ENCODE measurements around the gene SNX8.

The SNX8 gene

DNA sequence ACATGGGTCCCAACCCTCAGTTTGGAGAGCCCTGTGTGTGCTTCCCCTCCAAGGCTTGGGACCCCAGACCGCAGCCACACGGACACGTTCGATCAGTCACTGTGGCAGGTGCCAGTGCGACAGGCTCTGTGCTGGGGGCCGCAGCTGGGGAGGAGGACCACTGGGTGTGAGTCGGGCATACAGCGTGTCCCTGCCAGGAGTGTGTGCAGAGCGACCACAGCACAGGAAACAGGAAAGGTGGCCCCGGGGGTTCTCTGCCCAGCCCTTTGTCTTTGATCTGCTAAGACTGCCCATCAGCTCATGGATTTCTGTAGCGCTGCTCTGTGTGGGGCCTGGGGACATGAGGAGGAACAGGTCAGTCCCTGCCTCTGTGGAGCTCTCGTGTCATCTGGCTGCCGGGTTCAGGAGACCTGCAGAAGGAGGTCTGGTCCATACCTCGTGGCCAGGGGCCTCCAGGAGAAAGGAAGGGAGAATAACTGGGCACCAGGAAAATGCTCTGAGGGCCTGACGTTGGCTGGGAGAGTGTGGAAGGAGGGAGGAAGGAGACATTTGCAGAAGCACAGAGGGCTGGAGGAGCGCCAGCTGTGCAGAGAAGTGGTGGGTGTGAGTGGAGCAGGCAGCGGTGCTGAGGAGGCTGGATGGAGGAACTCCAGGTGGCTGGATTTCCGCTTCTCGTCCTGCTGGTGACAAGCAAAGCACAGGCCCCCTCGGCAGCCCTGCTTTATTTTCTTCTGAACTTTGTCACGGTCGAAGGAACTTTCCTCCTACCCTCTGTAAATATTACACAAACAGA is 68.2 kb downstream of the SNX8 start:
- DNase-seq (ENCODE audit: low read depth, low spot score) = no peak

DNA sequence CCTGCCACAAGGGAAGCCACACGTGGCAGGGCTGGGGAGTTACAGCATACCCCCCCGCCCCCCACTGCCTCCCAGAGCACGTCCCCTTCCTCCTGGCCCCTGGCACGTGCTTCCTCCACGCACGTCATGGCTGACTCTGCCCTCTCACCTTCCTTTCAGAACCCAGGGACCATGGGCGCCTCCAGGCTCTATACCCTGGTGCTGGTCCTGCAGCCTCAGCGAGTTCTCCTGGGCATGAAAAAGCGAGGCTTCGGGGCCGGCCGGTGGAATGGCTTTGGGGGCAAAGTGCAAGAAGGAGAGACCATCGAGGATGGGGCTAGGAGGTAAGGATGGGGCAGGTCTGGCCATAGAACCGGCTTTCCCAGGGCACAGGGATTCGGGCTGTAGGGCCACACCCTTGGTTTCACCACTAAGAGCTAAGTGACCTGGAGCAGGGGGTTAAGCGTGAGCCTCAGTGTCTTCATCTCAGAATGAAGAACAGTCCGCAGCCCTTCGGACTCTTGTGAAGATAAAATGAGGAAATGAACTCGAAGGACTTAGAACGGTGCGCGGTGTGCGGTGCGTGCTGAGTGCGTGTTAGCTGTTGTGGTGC is 69.7 kb downstream of the SNX8 start:
- no peak for DNase-seq (ENCODE audit: low read depth, low spot score)

DNA sequence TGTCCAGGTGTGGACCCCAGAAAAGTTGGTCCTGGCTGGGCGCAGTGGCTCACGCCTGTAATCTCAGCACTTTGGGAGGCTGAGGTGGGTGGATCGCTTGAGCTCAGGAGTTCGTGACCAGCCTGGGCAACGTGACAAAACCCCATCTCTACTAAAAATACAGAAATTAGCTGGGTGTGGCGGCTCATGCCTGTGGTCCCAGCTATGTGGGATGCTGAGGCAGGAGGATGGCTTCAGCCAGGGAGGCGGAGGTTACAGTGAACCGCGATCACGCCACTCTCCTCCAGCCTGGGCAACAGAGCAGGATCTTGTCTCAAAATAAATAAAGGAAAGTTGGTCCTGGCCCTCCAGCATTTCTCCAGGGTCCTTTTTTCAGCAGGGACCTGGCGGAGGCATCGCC is 70.8 kb downstream of the SNX8 start:
- DNase-seq (ENCODE audit: low read depth, low spot score) = no peak

DNA sequence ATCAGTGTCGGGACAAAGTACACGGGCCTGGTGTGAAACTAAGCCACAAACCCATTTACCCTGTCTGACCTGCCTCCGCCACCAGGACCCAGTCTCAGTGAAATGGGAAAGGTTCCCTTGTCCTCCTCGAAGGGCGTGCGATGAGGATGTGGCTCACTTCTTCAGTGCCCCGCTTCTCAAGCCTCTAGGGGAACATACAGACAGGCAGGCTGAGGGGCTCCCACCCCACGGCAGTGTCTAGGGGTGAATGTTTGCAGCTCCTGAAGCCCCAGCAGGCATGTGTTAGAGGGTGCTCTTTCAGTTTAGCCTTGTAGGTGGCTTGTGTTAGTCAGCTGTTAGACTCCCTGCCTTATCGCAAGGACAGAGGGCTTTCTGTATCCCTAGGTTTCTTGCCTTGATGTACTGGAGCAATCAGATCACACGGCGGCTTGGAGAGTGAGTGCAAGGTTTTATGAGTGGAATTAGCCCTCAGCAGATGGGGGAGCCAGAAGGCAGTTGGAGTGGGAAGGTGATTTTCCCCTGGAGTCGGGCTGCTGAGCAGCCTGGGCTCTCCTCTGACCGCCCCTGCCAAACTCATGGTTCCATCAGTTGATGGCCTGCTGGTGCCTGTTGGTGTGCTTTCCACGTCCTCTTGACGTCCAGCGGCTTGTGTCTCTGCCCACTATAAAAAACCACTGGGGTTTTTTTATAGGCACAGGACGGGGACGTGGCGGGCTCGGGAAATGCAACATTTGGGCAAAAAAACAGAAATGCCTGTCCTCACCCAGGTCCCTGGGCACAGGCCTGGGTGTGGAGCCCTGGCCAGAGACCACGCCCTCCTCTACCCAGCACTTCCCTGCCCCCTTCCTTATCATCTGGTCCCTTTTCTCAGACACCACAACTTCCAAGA is 71.5 kb downstream of the SNX8 start:
- DNase-seq (ENCODE audit: low read depth, low spot score) = no peak

DNA sequence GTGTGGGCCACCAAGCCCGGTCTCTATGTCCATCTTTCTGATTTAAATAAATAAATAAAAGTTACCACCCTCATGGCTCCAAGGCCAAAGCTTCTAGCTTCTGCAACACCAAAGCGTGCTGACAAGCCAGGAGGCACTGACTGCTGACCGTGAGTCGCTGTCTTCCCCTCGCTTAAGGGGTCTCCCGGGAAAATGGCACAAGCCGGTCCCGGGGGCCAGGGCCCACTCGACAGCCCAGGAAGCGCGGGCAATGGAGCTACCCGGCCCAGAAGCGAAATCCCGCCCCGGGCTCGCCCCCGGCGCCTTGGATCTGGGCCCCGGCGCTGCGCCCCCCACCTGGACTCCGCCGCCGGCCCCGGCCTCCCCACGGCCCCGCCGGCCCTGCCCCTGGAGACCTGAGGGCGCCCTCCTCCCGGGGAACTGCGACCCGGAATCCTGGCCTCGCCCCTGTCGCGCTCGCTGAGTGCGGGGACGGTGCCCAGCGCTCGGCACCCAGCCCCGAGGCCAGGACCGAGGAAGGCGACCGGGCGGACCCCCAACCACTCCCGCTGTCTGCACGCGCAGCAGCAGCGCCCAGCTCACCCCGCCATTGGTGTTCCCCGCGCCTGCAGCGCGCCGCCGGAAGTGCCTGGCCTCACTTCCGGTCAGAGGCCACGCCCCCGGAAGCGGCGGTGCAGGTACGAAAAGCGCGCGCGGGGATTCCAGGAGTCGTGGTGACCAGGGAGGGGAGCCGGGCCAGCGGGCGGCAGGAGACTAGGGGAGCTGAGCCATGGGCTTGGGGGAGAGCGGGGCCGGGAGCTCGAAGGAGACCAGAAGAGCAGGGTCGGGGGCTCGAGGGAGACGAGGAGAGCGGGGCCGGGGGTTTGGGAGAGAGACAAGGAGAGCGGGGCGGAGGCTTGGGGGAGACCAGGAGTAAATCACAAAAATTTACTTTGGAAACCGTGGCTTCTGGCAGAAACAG is 72.4 kb downstream of the SNX8 start, which contains the start of the genes MRM2 and NUDT1:
Gene MRM2 (minus strand): TSS at position 626 of the 961 bp plus-strand sequence. CDS start 36 bp downstream, at position 590.
Gene NUDT1 (plus strand): TSS at position 647 of the 961 bp plus-strand sequence. CDS start 2,349 bp downstream, outside the sequence.
- no peak for DNase-seq (ENCODE audit: low read depth, low spot score)

DNA sequence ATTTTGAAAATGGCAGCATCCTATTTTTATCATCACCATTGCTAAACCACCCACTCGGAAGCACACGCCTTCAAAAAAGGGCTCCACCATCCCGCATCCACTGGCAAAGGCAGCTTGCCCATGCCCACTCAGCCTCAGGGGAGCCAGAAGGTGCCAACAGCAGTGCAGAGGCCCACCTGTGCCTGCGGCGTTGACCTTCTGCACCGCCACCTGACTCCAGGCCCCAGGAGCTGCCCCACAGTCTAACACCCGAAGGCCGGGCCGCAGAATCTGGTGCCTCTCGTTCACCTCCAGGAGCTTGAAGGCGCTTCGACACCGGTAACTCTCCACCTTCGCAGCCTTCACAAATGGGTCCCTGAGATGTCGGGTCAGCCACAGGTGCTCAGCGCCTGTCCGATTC is 75.0 kb downstream of the SNX8 start:
- no peak for DNase-seq (ENCODE audit: low read depth, low spot score)

DNA sequence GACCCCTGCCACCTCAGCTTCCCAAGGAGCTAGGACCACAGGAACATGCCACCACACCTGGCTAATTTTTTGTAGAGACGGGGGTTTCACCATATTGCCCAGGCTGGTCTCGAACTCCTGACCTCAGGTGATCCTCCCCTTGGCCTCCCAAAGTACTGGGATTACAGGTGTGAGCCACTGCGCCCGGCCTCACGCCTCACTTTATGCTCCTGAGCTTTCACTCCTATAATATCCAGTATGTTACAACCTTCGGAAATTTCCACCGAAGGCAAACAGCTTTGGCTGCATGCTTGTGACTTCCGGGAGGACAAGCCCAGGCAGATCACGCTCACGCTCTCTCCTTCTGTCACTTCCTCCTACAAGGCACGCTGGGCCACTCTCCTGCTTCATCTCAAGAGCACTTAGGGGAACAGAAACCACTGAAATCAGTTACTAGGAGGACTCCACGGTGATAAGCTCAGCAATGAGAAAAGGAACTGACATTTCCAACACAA is 77.1 kb downstream of the SNX8 start:
- DNase-seq (ENCODE audit: low read depth, low spot score) = no peak

DNA sequence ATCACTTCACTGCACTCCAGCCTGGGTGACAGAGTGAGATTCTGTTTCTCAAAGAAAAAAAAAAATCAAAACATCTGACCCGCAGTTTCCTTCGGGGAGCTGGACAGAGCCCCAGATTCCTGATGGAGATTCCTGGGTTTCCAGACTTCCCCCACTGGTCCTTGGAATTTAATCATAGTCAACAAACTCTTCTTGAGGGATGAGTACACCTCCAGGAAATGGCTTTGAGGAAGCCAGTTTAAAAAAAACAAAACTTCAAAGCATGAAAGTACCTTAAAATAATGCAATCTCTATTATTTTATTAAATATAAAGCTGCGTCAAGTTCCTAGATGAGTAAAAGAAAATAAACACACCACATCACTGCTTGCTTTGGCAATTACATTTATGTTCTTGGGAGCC is 80.3 kb downstream of the SNX8 start:
- no peak for DNase-seq (ENCODE audit: low read depth, low spot score)

DNA sequence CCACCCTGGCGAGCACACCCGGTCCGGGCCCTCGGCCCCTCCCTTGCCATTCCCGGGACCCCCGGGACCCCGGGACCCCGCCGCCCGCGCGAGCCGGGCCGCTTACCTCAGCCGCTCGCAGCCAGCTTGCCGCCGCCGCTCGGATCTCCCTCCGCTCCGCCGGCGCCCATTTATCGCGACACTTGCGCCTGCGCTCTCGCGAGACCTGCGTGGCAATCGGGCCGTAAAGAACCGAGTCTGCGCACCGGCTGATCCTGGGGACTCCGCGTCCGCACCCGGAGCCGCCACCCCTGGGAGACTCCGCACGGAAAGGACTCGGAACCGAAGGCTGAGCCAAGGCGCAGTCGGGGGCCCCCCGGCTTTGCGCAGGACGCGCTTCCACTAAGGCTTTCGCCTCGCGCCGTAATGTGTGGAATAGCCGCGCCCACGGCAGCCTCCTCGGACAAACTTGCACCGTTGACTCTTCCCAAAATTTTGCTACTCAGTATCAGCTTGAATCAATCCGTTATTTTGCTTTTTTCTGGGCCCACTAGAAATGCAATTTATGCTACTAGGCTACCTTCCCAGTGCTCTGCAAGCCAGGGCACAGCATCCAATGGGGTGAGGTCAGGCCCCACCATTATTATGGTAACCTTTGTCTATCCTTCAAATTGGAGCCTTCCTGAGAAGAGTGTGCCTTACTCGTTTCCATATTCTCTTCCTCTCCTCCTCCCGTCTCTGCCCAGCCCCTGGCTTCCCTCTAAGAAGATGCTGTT is 81.3 kb downstream of the SNX8 start, which contains the start of gene MAD1L1:
Gene MAD1L1 (minus strand): TSS at position 180 of the 755 bp plus-strand sequence. CDS start 2,812 bp downstream, outside the sequence.
- DNase-seq (ENCODE audit: low read depth, low spot score) = peak; percentile 45

DNA sequence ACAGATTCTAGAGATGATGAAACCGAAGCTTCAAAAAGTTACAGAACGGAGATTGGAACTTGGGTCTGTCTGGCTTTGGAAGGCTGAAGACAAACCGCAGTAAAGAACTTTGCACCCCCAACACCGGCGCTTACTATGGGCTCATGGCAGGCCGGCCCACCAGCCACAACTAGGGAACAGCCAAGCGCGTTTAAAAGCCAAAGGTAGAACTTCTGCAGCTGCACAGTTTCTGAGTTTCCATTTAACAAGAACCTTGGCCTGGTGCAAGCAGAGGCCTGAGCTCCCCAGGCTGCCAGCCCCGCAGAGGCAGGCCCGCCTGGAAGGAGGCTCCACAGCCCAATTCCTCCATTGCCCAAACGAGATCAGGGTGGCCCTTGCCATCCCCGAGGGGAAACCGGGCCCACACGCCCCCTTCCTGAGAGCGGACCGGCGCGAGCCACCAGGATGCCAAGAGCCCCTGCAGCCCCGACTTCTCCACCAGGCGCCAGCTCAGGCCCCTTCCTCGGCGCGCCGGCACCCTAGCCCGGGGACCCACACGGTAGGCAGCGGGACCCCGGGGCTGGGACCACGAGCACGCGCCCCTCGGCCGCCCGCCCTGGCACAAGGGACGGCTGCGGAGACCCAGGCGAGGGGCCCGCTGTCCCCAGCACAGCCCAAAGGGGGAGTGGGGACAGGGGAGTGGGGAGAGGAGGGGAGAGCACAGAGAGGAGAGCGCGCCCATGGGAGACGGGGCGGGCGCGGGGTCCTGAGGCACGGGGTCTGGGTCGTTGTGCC is 82.1 kb downstream of the SNX8 start:
- no peak for DNase-seq (ENCODE audit: low read depth, low spot score)

DNA sequence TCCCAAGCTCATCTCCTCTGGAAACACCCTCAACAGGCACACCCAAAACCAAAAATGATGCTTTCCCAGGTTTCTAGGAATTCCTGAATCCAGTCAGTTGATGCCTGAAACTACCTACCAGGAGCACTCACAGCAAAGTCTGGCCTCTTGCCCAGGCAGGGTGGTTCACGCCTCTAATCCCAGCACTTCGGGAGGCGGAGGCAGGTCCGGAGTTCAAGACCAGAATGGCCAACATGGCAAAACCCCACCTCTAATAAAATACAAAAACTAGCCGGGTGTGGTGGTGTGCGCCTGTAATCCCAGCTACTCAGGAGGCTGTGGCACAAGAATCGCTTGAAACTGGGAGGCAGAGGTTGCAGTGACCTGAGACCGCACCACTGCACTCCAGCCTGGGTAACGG is 83.4 kb downstream of the SNX8 start:
- no peak for DNase-seq (ENCODE audit: low read depth, low spot score)

DNA sequence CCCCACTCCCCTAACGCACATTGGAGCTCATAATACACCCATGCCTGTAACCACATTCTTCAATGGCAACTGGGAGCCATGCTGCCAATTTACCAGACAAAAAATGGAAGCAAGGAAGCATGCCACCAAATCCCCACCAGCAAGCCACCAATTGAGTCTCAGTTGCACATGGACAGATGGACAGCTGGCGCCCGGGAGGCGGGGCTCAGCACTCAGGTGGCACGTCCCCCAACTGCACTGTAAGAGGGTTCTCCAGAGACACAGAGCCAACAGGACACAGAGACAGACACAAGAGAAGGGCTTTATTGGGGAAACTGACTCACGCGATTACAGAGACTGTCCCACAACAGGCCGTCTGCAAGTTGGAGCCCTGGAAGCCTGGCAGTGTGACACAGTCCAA is 84.0 kb downstream of the SNX8 start:
- DNase-seq (ENCODE audit: low read depth, low spot score) = no peak

DNA sequence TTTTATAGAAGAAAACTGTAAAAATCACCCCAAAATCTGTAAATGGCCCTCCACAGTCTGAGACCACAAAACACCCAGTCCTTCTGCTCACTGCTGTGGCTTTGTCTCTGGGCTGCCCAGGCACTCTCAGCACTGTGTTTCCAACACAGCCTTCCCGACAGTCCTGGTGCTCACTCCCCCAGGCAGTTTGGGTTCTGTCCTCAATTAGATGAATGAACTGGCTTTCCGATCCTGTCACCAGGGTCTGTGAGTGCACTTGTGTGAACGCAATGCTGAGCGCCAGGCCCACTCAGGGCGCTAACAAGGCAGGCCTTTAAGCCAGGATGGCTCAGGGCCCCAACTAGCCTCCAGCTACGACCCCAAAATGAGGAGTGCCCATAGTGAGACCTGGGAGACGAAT is 84.8 kb downstream of the SNX8 start:
- DNase-seq (ENCODE audit: low read depth, low spot score) = no peak

DNA sequence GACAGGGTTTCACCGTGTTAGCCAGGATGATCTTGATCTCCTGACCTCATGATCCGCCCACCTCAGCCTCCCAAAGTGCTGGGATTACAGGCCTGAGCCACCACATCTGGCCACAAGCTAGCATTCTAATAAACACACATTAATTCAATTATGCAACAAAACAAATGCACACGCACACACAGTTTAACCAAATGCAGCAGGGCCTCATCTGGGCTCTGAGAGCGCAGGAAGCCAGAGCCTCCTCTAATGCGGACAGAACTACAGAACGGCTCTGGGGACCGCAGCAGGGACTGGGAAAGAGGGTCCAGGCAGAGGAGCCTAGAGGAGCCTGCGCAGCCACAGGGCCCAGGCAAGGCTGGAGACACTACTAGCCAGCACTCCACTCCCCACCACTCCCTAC is 85.3 kb downstream of the SNX8 start:
- no peak for DNase-seq (ENCODE audit: low read depth, low spot score)

DNA sequence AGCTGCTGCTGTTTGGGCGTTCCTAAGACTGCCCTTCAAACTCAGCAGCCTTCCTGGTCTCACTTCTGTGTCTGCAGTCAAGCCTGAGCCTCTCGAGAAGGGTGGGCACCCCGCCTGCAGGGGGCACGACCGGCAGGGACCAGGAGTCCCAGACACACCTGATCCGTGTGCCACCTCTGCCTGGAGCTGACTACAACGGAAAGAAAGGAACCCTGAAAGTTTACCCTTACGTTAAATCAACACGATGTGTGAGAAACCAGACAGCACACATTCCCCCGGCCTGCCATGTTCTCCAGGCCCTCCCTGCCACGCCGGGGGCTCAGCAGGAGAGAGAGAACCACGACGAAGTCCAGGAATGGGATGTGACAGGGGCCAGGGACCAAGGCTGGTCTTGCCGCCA is 86.5 kb downstream of the SNX8 start:
- DNase-seq (ENCODE audit: low read depth, low spot score) = no peak

DNA sequence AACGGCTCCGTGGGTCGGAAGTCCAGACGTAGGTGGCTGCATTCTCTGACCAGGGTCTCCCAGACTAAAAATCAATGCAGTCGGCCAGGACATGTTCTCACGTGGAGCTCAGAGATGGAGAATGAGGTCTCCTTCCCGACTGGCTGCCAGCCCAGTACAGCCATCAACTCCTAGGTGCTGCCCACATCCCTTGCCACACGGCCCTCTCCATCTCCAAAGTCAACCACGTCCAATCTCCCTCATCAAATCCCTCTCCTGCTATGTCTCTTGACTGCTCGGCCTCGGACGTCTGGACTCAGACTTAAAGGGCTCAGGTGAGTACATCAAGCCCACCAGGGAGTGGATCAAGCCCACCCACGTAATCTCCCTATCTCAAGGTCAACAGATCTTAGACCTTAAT is 88.4 kb downstream of the SNX8 start:
- DNase-seq (ENCODE audit: low read depth, low spot score) = no peak

DNA sequence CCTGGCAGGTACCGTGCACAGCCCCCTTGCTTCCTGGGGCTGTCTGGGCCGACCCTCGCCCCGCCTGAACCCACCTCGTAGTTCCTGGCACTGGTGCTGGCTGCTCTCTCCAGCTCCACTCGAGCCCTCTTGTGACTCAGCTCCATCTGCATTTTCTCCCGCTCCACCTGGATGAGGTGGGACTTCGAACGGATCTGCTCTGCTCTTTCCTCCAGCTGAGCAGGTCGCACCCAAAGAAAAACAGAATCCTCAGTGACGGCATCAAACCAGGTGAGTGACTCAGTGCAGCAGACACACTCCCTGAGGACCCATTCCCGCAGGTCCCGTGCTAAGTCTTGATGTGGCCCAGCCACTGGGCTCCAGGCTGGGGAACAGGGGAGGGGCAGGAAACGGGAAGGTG is 88.9 kb downstream of the SNX8 start:
- DNase-seq (ENCODE audit: low read depth, low spot score) = no peak

DNA sequence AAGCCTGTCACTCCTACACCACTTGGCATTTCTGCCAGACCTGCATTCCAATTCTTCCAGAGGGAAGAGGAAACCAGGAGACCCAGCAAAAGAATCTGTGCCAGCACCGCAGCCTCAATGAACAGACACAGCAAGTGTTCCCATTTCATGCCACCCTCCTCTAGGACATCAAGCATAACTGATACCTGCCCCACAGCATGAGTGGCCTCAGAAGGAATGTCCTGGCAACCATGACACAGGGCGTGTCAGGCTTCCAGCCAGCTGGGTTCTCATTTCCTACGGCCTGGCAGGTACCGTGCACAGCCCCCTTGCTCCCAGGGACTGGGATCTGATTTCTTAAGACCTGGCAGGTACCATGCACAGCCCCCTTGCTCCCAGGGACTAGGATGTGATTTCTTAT is 89.3 kb downstream of the SNX8 start:
- no peak for DNase-seq (ENCODE audit: low read depth, low spot score)

DNA sequence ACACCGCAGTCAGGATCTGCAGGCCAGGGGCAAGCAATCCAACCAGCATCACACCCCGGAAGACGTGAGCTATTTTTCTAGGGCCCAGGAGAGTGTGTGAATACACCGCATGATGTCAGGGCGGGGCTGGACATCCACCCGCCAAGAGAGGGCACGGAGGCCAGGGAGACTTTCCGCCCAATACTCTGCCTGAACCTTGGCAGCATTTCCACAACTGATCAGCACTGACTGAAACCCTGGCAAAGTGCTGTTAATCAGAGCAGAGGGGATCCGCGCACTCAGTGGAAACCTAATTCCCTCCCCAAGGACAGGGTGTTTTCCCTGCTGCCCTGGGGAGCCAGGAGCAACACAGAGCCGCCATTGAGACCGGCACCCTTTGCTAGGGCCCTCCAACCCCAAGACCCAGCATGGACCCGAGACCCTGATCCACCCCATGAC is 89.7 kb downstream of the SNX8 start:
- DNase-seq (ENCODE audit: low read depth, low spot score) = no peak
